ENCODE measurements around the gene AP3S2.

AP3S2 gene

GRCh38 chr15:89904519-89904918 is 10.7 kb upstream of the AP3S2 start:
- in situ Hi-C loops (cut with HindIII; ENCODE audit: low sequenced_read_pairs): no loop called here
- no peak overlapping the region for H3K4me3 ChIP-seq (ENCODE audit: low read depth, low read length)
- no peak for DNase-seq (ENCODE audit: low read depth)
- TF ChIP-seq CTCF (IDR thresholded peaks at IDR 0.05; ENCODE audit: low read depth, low read length, missing control alignments): no peak

- no peak for TF ChIP-seq CTCF (IDR thresholded peaks at IDR 0.05; ENCODE audit: low read depth, low read length, missing control alignments)
- DNase-seq (ENCODE audit: low read depth): no peak
- in situ Hi-C loops (cut with HindIII; ENCODE audit: low sequenced_read_pairs): no loop called here
- H3K4me3 ChIP-seq (ENCODE audit: low read depth, low read length): no peak overlapping the region
Measured at GRCh38 chr15:89903858-89904130, 10.0 kb upstream of the AP3S2 start.

GRCh38 chr15:89903015-89903857 is 9.4 kb upstream of the AP3S2 start:
- in situ Hi-C loops (cut with HindIII; ENCODE audit: low sequenced_read_pairs): no loop called here
- TF ChIP-seq CTCF (IDR thresholded peaks at IDR 0.05; ENCODE audit: low read depth, low read length, missing control alignments): no peak
- DNase-seq (ENCODE audit: low read depth): no peak
- no peak overlapping the region for H3K4me3 ChIP-seq (ENCODE audit: low read depth, low read length)

- H3K4me3 ChIP-seq (ENCODE audit: low read depth, low read length): no peak overlapping the region
- in situ Hi-C loops (cut with HindIII; ENCODE audit: low sequenced_read_pairs): no loop called here
- TF ChIP-seq CTCF (IDR thresholded peaks at IDR 0.05; ENCODE audit: low read depth, low read length, missing control alignments): no peak
- DNase-seq (ENCODE audit: low read depth): no peak
Measured at GRCh38 chr15:89900849-89901248, 7.1 kb upstream of the AP3S2 start.

- in situ Hi-C loops (cut with HindIII; ENCODE audit: low sequenced_read_pairs): no loop called here
- no peak overlapping the region for H3K4me3 ChIP-seq (ENCODE audit: low read depth, low read length)
- no peak for TF ChIP-seq CTCF (IDR thresholded peaks at IDR 0.05; ENCODE audit: low read depth, low read length, missing control alignments)
- DNase-seq (ENCODE audit: low read depth): no peak
Measured at GRCh38 chr15:89899951-89900567, 6.3 kb upstream of the AP3S2 start.

- no peak for DNase-seq (ENCODE audit: low read depth)
- no peak overlapping the region for H3K4me3 ChIP-seq (ENCODE audit: low read depth, low read length)
- no peak for TF ChIP-seq CTCF (IDR thresholded peaks at IDR 0.05; ENCODE audit: low read depth, low read length, missing control alignments)
- in situ Hi-C loops (cut with HindIII; ENCODE audit: low sequenced_read_pairs): no loop called here
Measured at GRCh38 chr15:89899295-89899945, 5.6 kb upstream of the AP3S2 start.

All from astrocyte of the cerebellum (primary cell).